ENCODE results near the gene GPR12.

Gene GPR12

DNA sequence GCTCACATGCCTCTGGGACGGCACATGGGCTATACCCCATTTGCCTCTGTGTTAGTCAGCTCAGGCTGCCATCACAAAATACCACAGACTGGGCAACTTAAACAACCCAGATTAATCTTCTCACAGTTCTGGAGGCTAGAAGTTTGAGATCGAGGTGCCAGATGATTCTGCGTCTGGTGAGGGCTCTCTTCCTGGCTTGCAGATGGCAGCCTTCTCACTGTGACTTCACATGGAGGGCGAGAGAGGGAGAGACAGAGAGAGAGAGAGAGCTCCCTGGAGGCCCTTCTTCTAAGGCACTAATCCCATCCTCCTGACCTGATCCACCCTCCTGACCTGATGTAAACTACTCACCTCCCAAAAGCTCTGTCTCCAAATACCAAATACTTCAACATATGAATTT, 55.0 kb downstream of the GPR12 start:
- no peak overlapping the region for H3K4me2 ChIP-seq (ENCODE audit: low read length, poor library complexity, severe bottlenecking)
- no peak overlapping the region for H4K91ac ChIP-seq (ENCODE audit: low read length)

More for the DNA sequence above, 55.0 kb downstream of the GPR12 start:
- H2BK12ac ChIP-seq (ENCODE audit: low read length in 2 of 2): no peak overlapping the region
- H4K8ac ChIP-seq (ENCODE audit: low read length): no peak overlapping the region
- peaks cover 0 to 23% of the 10 kb centered on the region in 2 experiments for H3K27me3 ChIP-seq (ENCODE audit: control insufficient read depth in 1 of 2, insufficient read depth in 1 of 2, low read length in 2 of 2)
- no peak overlapping the region for H3K4me3 ChIP-seq (ENCODE audit: insufficient read depth in 1 of 2, low read depth in 1 of 2, low read length in 2 of 2)
- H3K36me3 ChIP-seq (ENCODE audit: control insufficient read depth in 1 of 2, insufficient read depth in 2 of 2, low read depth in 1 of 2, low read length in 2 of 2): no peaks in the 10 kb centered on the region
- no peak overlapping the region for H3K23ac ChIP-seq (ENCODE audit: low read length in 2 of 2)
- peaks cover 5% of the 10 kb centered on the region for H3K4me1 ChIP-seq (ENCODE audit: control insufficient read depth, insufficient read depth, low read depth, low read length)
- H2AK5ac ChIP-seq (ENCODE audit: low read length, severe bottlenecking): no peak overlapping the region
- no peaks in the 10 kb centered on the region for H3K9me3 ChIP-seq (ENCODE audit: control insufficient read depth, low read length)
- no peak overlapping the region for H3K27ac ChIP-seq (ENCODE audit: low read length, poor library complexity, severe bottlenecking)
- no peak overlapping the region for H2BK5ac ChIP-seq (ENCODE audit: low read depth, low read length, poor library complexity, severe bottlenecking)
- no peak overlapping the region for H2BK15ac ChIP-seq (ENCODE audit: low read depth, poor library complexity, severe bottlenecking)
- no peaks in the 10 kb centered on the region for H3K79me1 ChIP-seq (replicated peaks; ENCODE audit: low read length, poor library complexity, severe bottlenecking)
- H2AFZ ChIP-seq (ENCODE audit: low read depth, low read length): no peak overlapping the region
- no peak overlapping the region for H3K4ac ChIP-seq (ENCODE audit: low read depth in 1 of 2, low read length in 2 of 2)
- H3K18ac ChIP-seq (ENCODE audit: low read depth in 1 of 2, low read length in 2 of 2): no peak overlapping the region
- no peak for DNase-seq
- WGBS: 88% methylated on average over 4 of the region's 4 CpGs
- no peak overlapping the region for H2BK120ac ChIP-seq (ENCODE audit: low read depth, low read length)
- H3K14ac ChIP-seq (ENCODE audit: low read length in 2 of 2): no peak overlapping the region
- H3K9ac ChIP-seq (ENCODE audit: low read length): no peak overlapping the region
